ENCODE results near the gene UBE3D. TPM values are rescaled to one million over a fixed set of nuclear protein-coding genes. Genes with fewer than 3 reads are reported as not detected.
A peak's percentile ranks its signal among the peaks of the same experiment; 100 is the strongest.

UBE3D gene
- total and polyA plus RNA-seq, 11 donors, result 2.0 to 5.3 (median 2.9) TPM

DNA sequence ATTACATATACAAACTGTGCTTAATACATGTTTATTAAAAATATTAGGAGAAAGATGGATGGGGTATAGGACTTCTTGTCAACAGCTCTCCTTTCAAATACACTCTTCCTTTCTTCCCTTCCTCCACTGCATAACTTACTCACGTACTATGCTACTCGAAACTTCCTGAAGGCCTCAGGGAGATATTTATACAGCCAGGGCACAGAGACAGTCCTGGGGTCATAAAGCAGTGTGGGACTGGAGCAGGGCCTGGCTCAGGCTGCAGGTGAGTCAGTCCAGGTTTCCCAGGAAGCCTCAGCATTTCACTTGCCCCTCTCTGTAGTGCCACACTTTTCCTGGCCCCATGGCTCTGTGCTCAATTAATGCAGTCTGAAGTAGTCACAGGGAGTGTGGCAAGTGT lies 157.0 kb downstream of the UBE3D start:
- no peak overlapping the region for H3K4me3 ChIP-seq
- TF ChIP-seq POLR2A (IDR thresholded peaks at IDR 0.05) (no peak), CTCF (IDR thresholded peaks at IDR 0.05) (no peak)
- 65 to 76% (median 72%) methylated on average over 2 of the region's 2 CpGs for WGBS, 4 donors
- no peaks in the 10 kb centered on the region for H3K36me3 ChIP-seq
- ATAC-seq (peak in 1 of 4 donors; percentile 33), DNase-seq (no peak)
- intact Hi-C loops (cut with DNase I), result no loop called here
- no peak overlapping the region for H3K27ac ChIP-seq
- H3K9me3 ChIP-seq, result no peaks in the 10 kb centered on the region
- no peaks in the 10 kb centered on the region for H3K27me3 ChIP-seq
- H3K4me1 ChIP-seq, result peaks cover 0 to 12% (median 3%) of the 10 kb centered on the region in 12 donors

- H3K36me3 ChIP-seq, result no peaks in the 10 kb centered on the region
- H3K4me3 ChIP-seq, result no peak overlapping the region
- intact Hi-C loops (cut with DNase I), result no loop called here
- no peaks in the 10 kb centered on the region for H3K9me3 ChIP-seq
- ATAC-seq (peak in 2 of 4 donors; percentile 34 to 62), DNase-seq (no peak)
- H3K27ac ChIP-seq, result no peak overlapping the region
- no peaks in the 10 kb centered on the region for H3K27me3 ChIP-seq
- 27 to 53% (median 42%) methylated on average over 1 of the region's 1 CpG for WGBS, 4 donors
- H3K4me1 ChIP-seq, result peaks cover 0 to 11% (median 3%) of the 10 kb centered on the region in 12 donors
- no peak for TF ChIP-seq CTCF (IDR thresholded peaks at IDR 0.05)
- no peak for TF ChIP-seq POLR2A (IDR thresholded peaks at IDR 0.05)
These were observed 158.7 kb downstream of the UBE3D start for GRCh38 chr6:82906951-82907350.

GRCh38 chr6:82906489-82906888 lies 159.2 kb downstream of the UBE3D start:
- no peaks in the 10 kb centered on the region for H3K9me3 ChIP-seq
- H3K27ac ChIP-seq, result no peak overlapping the region
- H3K4me1 ChIP-seq, result peaks cover 0 to 7% (median 3%) of the 10 kb centered on the region in 12 donors
- no peak overlapping the region for H3K4me3 ChIP-seq
- H3K27me3 ChIP-seq, result no peaks in the 10 kb centered on the region
- TF ChIP-seq POLR2A (IDR thresholded peaks at IDR 0.05), result no peak
- TF ChIP-seq CTCF (IDR thresholded peaks at IDR 0.05), result no peak
- ATAC-seq (no peak), DNase-seq (no peak)
- intact Hi-C loops (cut with DNase I), result no loop called here
- H3K36me3 ChIP-seq, result no peaks in the 10 kb centered on the region

DNA sequence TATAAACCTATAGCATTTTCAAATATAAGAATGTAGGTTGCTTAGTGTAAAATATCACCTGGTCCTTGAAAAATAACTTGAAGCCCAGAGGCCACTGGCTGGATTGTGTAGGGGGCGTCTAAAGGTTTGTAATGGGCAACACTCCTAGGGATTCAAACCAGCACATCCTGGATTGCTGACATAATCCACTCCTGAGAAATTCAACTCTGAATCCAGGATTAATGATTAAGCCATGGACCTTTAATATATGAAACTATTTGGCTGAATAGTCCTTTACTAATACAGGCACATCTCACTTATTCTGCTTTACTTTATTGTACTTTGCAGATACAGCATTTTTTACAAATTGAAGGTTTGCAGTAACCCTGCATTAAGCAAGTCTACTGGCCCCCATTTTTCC lies 160.8 kb downstream of the UBE3D start:
- Histone ChIP-seq H3K36me3 (no peaks in the 10 kb centered on the region), H3K27ac (no peak overlapping the region), H3K4me3 (no peak overlapping the region), H3K4me1 (no peaks in the 10 kb centered on the region), H3K27me3 (no peaks in the 10 kb centered on the region), H3K9me3 (no peaks in the 10 kb centered on the region)
- WGBS, 4 donors, result 88 to 98% (median 94%) methylated on average over 1 of the region's 1 CpG
- intact Hi-C loops (cut with DNase I), result loop anchor here in 1 of 10 donors (5.0 kb wide), 1 partner anchor 152 kb away; no protein-coding TSS in a partner anchor
- DNase-seq, result no peak
- TF ChIP-seq POLR2A (IDR thresholded peaks at IDR 0.05) (no peak), CTCF (IDR thresholded peaks at IDR 0.05) (no peak)
- ATAC-seq, result no peak

All from heart left ventricle (tissue), 16 donors.